ENCODE results near the gene CHI3L1.

DNA sequence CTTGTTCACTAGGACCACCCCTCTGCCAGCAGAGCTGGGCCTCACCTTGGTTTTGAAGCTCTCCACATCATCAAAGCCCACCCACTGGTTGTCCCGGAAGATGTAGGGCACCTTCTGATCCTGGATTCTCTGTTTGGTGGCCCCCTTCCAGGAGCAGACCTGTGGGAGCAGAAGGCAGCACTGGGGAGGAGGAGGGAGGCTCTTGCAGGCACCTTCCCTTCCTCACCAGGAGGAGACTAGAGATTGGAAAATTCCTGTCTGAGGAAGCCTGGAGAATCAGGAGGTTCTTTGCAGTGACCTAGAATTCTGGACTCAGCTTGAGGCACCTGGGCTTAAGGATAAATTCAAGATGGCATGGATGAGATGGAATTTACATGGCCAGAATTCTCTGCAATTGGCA is 32.7 kb upstream of the CHI3L1 start:
- TF ChIP-seq, protein P1, sequence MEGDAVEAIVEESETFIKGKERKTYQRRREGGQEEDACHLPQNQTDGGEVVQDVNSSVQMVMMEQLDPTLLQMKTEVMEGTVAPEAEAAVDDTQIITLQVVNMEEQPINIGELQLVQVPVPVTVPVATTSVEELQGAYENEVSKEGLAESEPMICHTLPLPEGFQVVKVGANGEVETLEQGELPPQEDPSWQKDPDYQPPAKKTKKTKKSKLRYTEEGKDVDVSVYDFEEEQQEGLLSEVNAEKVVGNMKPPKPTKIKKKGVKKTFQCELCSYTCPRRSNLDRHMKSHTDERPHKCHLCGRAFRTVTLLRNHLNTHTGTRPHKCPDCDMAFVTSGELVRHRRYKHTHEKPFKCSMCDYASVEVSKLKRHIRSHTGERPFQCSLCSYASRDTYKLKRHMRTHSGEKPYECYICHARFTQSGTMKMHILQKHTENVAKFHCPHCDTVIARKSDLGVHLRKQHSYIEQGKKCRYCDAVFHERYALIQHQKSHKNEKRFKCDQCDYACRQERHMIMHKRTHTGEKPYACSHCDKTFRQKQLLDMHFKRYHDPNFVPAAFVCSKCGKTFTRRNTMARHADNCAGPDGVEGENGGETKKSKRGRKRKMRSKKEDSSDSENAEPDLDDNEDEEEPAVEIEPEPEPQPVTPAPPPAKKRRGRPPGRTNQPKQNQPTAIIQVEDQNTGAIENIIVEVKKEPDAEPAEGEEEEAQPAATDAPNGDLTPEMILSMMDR (conservative IDR thresholded peaks at IDR 0.05; ENCODE audit: low read length), result no peak
- TF ChIP-seq EZH2phosphoT487 (IDR thresholded peaks at IDR 0.05; ENCODE audit: borderline replicate concordance, low read depth, low read length), result no peak
